Measurements from ENCODE around the gene XAGE1A.
"Not testable (repeated sequence)": the region's sequence is repeated elsewhere in the genome, so short reads cannot be mapped to it uniquely, and the experiment has no call there.

XAGE1A gene, protein sequence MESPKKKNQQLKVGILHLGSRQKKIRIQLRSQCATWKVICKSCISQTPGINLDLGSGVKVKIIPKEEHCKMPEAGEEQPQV

GRCh38 chrX:52495545-52496418 is at the start of gene XAGE1A:
TSS of gene XAGE1A (plus strand) at chrX:52495808. CDS start at chrX:52497362, 1,554 bp downstream.
- not testable (repeated sequence) for DNase-seq

DNA sequence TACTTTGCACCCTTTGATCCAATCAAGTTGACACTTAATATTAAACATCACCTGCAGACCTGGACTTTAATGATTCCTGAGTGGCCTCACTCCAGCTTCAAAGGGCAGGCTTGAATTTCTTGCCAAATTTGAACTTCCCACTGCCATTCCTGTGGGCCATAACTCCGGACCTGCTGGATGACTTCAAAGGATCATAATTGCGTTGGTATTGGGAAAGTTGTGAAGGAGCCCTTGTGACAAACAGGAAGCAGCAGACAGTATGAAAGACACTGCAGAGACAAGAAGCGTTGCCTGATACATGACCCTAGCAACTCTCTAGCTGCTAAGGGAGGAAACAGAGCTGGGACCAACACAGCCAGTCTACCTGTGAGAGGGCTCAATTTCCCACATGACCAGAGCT is 43.6 kb upstream of the XAGE1A start:
- DNase-seq = not testable (repeated sequence)

- DNase-seq = not testable (repeated sequence)
These were observed 24.3 kb upstream of the XAGE1A start for GRCh38 chrX:52471301-52471700.

- DNase-seq = not testable (repeated sequence)
These were observed 788 bp downstream of the XAGE1A start for GRCh38 chrX:52496419-52496772.

DNA sequence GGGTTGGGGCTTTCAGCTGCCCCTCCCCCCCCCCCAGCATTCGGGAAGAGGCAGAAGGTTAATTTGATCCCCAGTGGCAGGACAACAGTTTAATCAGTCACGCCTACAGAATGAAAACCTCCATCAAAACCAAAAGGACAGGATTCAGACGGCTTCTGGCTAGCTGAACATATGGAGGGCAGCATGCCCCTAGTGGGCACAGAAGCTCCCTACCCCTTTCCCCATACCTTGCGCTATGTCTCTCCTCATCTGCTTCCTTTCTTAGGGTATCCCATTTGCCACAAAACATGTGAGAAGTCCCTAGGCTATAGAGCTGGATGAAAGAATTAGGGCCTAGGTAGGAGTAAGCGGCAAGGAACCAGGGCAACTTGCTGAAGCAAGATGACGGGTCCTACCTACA is 5.8 kb downstream of the XAGE1A start:
- DNase-seq = not testable (repeated sequence)

GRCh38 chrX:52504551-52504950 is 8.9 kb downstream of the XAGE1A start:
- no peak for DNase-seq

DNA sequence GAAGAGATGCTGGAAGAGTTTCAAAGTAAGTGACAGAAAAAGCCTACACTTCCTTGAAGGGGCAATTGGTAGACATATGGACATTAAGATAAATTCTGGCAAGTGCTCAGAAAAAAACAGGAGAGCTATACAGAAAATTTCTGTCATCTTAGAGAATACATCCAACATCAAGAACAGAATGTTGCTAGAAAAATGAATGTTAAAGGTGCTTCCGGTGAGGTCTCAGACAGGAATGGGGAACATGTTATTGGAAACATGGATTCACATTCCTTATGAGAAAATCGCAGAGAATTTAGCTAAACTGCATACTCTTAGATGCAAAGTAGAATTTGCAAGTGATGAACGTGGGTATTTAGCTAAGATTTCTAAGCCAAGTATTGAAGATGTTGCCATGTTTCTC is 11.7 kb downstream of the XAGE1A start:
- no peak for DNase-seq

GRCh38 chrX:52509916-52510315 is 14.3 kb downstream of the XAGE1A start:
- no peak for DNase-seq

DNA sequence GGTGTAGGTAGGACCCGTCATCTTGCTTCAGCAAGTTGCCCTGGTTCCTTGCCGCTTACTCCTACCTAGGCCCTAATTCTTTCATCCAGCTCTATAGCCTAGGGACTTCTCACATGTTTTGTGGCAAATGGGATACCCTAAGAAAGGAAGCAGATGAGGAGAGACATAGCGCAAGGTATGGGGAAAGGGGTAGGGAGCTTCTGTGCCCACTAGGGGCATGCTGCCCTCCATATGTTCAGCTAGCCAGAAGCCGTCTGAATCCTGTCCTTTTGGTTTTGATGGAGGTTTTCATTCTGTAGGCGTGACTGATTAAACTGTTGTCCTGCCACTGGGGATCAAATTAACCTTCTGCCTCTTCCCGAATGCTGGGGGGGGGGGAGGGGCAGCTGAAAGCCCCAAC is 15.5 kb downstream of the XAGE1A start:
- DNase-seq = not testable (repeated sequence)

DNA sequence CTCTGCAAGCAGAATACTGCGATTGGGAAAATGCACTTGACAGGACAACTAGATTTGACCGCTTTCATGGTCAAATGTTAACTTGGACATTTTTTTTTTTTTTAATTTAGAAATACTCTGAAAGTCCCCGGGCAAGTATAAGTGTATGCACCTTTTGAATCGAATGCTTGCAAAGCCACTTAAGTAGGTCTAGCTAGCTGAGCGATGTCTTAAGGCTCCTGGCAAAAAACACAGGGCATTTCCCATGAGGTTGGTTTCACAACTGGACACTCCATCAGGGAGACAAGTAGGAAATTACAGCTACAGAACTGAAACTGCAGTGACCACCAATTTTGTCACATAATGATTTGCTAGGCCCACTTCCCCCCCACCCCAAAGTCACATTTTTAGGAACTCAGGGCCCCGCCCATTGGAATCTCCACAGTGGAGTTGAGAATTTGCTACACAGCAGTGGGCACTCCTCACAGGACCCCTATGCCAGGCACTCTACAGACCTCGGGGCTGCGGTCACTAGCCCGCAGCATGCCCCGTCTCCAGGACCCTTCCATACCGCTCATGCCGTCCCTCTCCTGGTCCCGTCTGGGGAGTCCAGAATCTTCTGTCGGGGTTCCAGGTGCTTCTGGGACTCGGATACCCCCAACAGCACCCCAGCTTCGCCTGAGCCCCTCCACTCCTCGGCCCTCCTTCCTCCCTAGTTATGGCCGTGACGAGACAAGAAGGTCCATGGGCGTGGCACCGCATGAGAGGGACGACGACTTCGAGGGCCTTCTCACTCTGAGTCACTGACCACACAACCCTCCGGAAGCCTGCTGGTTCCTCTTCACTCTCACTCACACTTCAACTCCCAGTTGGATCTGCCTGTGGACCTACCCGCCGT is 20.7 kb downstream of the XAGE1A start:
- not testable (repeated sequence) for DNase-seq

DNA sequence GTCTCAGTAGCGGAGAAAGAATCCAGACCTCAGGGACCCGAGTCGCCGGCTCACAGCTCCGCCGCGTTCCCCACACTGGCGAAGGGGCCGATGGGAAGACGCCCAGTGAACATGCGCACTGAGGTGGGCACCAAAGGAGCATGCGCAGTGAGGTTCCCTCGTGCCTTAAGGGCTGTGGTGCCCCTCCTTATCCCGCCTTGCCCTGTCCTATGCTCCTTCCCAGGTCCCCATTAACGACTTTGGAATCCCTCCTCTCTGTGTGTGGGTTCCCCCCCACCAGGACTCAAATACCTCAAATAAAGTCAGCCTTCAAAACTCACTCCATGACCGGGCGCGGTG is 21.3 kb downstream of the XAGE1A start, which contains the start of gene XAGE1B:
XAGE1B (minus strand) TSS at position 77 of the 339 bp plus-strand sequence. CDS start 1,536 bp downstream, outside the sequence.
- not testable (repeated sequence) for DNase-seq

DNA sequence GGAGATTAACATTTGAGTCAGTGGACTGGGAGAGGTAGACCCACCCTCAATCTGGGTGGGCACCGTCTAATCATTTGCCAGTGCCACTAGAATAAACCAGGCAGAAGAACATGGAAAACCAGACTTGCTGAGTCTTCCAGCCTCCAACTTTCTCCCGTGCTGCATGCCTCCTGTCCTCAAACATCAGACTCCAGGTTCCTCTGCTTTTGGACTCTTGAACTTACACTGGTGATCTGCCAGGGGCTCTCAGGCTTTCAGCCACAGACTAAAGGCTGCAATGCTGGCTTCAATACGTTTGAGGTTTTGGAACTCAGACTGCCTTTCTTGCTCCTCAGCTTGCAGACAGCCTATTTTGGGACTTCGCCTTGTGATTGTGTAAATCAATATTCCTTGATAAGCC is 45.4 kb downstream of the XAGE1A start:
- DNase-seq = not testable (repeated sequence)

DNA sequence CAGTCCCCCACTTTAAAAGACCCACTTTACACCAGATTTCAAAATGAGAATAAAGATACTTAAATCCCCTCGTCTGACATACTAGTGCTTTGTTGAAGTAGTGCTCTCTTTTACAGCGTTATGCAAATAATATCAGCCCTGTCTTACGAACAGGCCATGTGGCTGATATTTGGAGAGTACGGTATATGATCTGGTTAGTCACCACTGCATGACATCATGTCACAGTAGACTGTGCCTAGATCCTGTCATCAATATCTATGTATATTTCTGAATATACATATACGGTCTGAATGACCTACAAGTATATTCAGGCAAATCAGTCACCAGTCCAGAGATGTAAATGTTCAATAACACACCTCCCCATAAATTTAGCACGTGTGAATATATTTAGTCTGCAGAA is 46.7 kb downstream of the XAGE1A start:
- no peak for DNase-seq

DNA sequence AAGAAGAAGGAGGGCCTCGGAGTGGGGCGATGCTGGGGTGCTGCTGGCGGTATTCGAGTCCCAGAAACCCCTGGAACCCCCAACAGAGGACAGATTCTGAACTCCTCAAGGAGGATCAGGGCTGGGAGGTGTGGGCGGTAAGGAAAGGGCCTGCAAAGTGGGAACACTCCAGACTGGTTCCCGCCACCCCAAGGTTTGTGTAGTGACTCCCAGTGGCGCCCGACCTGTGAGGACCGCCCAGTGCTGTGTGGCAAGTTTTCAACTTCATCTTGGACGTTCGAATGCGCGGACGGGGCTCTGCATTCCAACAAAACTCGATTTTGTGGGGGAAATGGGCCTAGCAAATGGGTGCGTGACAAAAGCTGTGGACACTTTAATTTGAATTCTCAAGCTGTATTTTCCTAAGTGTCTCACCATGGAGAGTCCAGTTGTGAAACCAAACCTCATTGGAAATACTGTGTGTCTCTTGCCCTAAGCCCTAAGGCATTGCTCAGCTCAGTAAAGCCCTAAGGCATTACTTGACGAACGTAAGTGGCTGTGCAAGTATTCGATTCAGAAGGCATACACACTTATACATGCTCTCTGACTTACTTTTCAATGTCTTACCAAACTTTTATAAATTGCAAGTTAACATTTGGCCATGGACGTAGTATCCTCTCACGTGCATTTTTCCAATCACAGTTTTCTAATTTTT is 48.7 kb downstream of the XAGE1A start:
- DNase-seq = no peak

DNA sequence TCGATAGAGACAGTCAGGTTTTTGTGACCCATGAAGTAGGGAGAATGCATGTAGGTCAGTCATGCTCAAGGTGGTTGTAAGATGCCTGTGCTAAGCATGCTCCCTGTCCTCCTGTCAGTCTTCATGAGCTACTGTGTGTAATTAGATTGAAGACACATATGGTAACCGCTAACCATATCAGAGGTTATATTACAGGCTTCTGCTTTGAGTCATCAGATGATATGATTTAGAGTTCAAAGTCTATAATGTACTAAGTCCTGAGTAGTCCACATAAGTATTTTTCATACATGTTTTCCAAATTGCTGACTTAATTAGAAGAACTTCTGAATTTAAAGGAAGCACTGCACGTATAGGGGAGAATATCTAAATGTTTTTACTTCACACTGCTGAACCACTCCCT is 53.2 kb downstream of the XAGE1A start:
- not testable (repeated sequence) for DNase-seq

Measured in fibroblast of skin of right biceps (primary cell).